HCT116 (cell line): Measurements from ENCODE around the gene TNNC1. TPM values are rescaled to one million over a fixed set of nuclear protein-coding genes. Genes with fewer than 3 reads are reported as not detected.

Experiments used
- ATAC-seq: fragments of 200-7000 bp; cut with Tn5 transposase; 2 replicates; pipeline ENCODE4 v1.9.1; 2020; ENCODE audit warnings: mild to moderate bottlenecking, moderate library complexity
- BruUV-seq: library from RNA; stranded (reverse); fragments of 400-500 nt; replicated peaks from 2 replicates; lab custom pipeline; 2021; lab: Mats Ljungman, UMichigan
- CTCF ChIA-PET: fragments of 300-600 bp; sonication (Branson Sonifier 250); formaldehyde crosslinking; loops from one replicate; lab custom pipeline; 2021; ENCODE audit warnings: antibody characterized with exemption; lab: Charles Lee
- POLR2A ChIA-PET: fragments of 300-600, 350-600 bp; sonication (Branson Sonifier 250); formaldehyde crosslinking; loops from one replicate; lab custom pipeline; 2021; ENCODE audit warnings: antibody characterized with exemption; lab: Charles Lee
- RAD21 ChIA-PET, 2 experiments: fragments of 300-600 bp; sonication (Branson Sonifier 250); formaldehyde crosslinking; loops; one replicate each; lab custom pipeline; 2023; ENCODE audit warnings: low total read pairs in 2 of 2; ENCODE audit not compliant: uncharacterized antibody in 2 of 2, unreplicated experiment in 2 of 2, low non-redundant PET in 1 of 2; lab: Charles Lee
- DNase-seq: peaks from one replicate; pipeline ENCODE4 v3.0.0-alpha.2; 2010; ENCODE audit warnings: low read depth, low spot score
- H2AFZ ChIP-seq: fragments of 200-600 bp; shearing (Covaris generic), sonication (generic); 2 replicates; pipeline ENCODE4 v1.6.1; 2017; ENCODE audit warnings: low read depth, mixed run types, mixed read lengths, antibody characterized with exemption, low read length; ENCODE audit not compliant: poor library complexity, severe bottlenecking
- H3K27ac ChIP-seq: 2 replicates; pipeline ENCODE4 v1.5.1; 2012; ENCODE audit warnings: low read depth, low read length
- H3K27me3 ChIP-seq: fragments of 200-600 bp; sonication (generic); 2 replicates; pipeline ENCODE4 v1.6.1; 2016; ENCODE audit warnings: mixed run types, low read length, mixed read lengths; ENCODE audit not compliant: insufficient read depth
- H3K36me3 ChIP-seq, 2 experiments: fragments of 200-500 bp in 1 of 2; fragments of 200-600 bp in 1 of 2; sonication (Bioruptor generic) in 1 of 2; sonication (generic) in 1 of 2; 2 replicates each; pipeline versions ENCODE4 v1.5.1 to v1.6.1; 2014 to 2016; ENCODE audit warnings: low read length in 2 of 2, inconsistent platforms in 1 of 2, mixed read lengths in 1 of 2, mixed run types in 1 of 2; ENCODE audit not compliant: insufficient read depth in 2 of 2, control insufficient read depth in 1 of 2
- H3K4me1 ChIP-seq, 2 experiments: fragments of 200-600 bp in 1 of 2; sonication (generic) in 1 of 2; 2 replicates each; pipeline versions ENCODE4 v1.5.1 to v1.6.1; 2012 to 2017; ENCODE audit warnings: low read length in 2 of 2, inconsistent platforms in 1 of 2, mild to moderate bottlenecking in 1 of 2, mixed read lengths in 1 of 2, mixed run types in 1 of 2, moderate library complexity in 1 of 2; ENCODE audit not compliant: insufficient read depth in 2 of 2, control insufficient read depth in 1 of 2
- H3K4me2 ChIP-seq: fragments of 200-600 bp; sonication (generic); 2 replicates; pipeline ENCODE4 v1.6.1; 2017; ENCODE audit warnings: mixed run types, low read length, mixed read lengths
- H3K4me3 ChIP-seq, 2 experiments: fragments of 200-600 bp in 1 of 2; sonication (generic) in 1 of 2; replicated peaks in 1 of 2; 2 replicates each; pipeline ENCODE4 v1.5.1; 2011 to 2016; ENCODE audit warnings: low read length in 2 of 2, control low read depth in 1 of 2, low read depth in 1 of 2, mild to moderate bottlenecking in 1 of 2, mixed read lengths in 1 of 2, mixed run types in 1 of 2
- H3K79me2 ChIP-seq: fragments of 200-600 bp; sonication (generic); 2 replicates; pipeline ENCODE4 v1.6.1; 2017; ENCODE audit warnings: mild to moderate bottlenecking, mixed run types, low read length, moderate library complexity, mixed read lengths; ENCODE audit not compliant: insufficient read depth
- H3K9ac ChIP-seq: fragments of 200-600 bp; sonication (generic); 2 replicates; pipeline ENCODE4 v1.6.1; 2016; ENCODE audit warnings: low read length, mixed read lengths
- H3K9me2 ChIP-seq: fragments of 200-600 bp; sonication (generic), shearing (Covaris generic); 2 replicates; pipeline ENCODE4 v1.6.1; 2017; ENCODE audit warnings: mixed run types, mild to moderate bottlenecking, moderate library complexity; ENCODE audit not compliant: insufficient read depth
- H3K9me3 ChIP-seq, 2 experiments: fragments of 200-500 bp in 1 of 2; fragments of 200-600 bp in 1 of 2; sonication (Bioruptor generic) in 1 of 2; sonication (generic) in 1 of 2; 2 replicates each; pipeline ENCODE4 v1.6.1; 2014 to 2017; ENCODE audit warnings: low read length in 2 of 2, mixed read lengths in 2 of 2, inconsistent platforms in 1 of 2, low read depth in 1 of 2, mild to moderate bottlenecking in 1 of 2, mixed run types in 1 of 2, moderate library complexity in 1 of 2; ENCODE audit not compliant: control insufficient read depth in 1 of 2, insufficient read depth in 1 of 2
- H4K20me1 ChIP-seq: fragments of 200-600 bp; sonication (generic), shearing (Covaris generic); 2 replicates; pipeline ENCODE4 v1.6.1; 2017; ENCODE audit warnings: mixed run types, mild to moderate bottlenecking, moderate library complexity; ENCODE audit not compliant: insufficient read depth
- EGR1 ChIP-seq: IDR thresholded peaks from 2 replicates; pipeline ENCODE4 v1.6.1; 2012; ENCODE audit warnings: low read depth
- EZH2 ChIP-seq: fragments of 200-600 bp; sonication (generic); IDR thresholded peaks from 2 replicates; pipeline ENCODE4 v1.6.1; 2017; ENCODE audit warnings: antibody characterized with exemption, mixed run types
- EZH2phosphoT487 ChIP-seq: fragments of 200-600 bp; IDR thresholded peaks from 2 replicates; pipeline ENCODE4 v1.6.1; 2018; ENCODE audit warnings: antibody characterized with exemption, borderline replicate concordance
- JUND ChIP-seq: IDR thresholded peaks from 2 replicates; pipeline ENCODE4 v1.6.1; 2012
- POLR2AphosphoS5 ChIP-seq: IDR thresholded peaks from 2 replicates; pipeline ENCODE4 v1.6.1; 2011; ENCODE audit warnings: mild to moderate bottlenecking, low read depth, low read length, moderate library complexity
- SP1 ChIP-seq: IDR thresholded peaks from 2 replicates; pipeline ENCODE4 v1.6.1; 2012; ENCODE audit warnings: low read depth
- intact Hi-C: fragments of 100-400 bp; cut with micrococcal nuclease; formaldehyde crosslinking; loops from 2 replicates; pipeline ENCODE4 v1.10.0; 2022
- total RNA-seq: library from RNA; stranded (reverse); gene quantifications from one replicate; pipeline ENCODE4 v1.2.1, GENCODE V29; 2021; ENCODE audit not compliant: unreplicated experiment
- TF ChIP-seq, protein P1 (sequence below): IDR thresholded peaks from 2 replicates; pipeline ENCODE4 v1.6.1; 2012; ENCODE audit warnings: low read depth
- TF ChIP-seq, protein P2 (sequence below): IDR thresholded peaks from 2 replicates; pipeline ENCODE4 v1.6.1; 2012

TNNC1 gene
- total RNA-seq, 1 experiment from 2014 or later: 2.2 TPM

DNA sequence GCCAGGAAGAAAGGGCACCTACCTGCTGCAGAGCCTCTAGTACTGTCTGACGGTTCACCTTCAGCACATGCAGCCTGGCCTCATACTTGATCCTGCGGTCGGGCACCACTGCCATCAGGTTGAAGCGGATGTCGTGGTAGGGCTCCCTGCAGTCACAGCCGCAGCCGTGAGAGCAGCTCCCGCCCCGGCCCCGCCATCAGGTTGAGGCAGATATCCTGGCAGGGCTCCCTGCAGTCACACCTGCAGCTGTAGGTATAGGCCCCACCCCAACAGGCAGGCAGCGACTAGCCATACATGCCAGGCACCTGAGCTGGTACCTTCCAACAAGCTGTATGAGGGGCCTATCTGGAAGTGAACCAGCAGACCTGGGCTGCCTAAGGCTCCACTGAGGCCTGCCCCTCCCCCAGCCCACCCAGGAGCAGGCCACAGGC lies 47.6 kb downstream of the TNNC1 start:
- ATAC-seq (no peak), DNase-seq (no peak)
- Histone ChIP-seq H3K9me2 (no peaks in the 10 kb centered on the region), H3K4me3 (no peak overlapping the region), H4K20me1 (no peaks in the 10 kb centered on the region), H2AFZ (no peak overlapping the region), H3K9ac (no peak overlapping the region), H3K9me3 (no peaks in the 10 kb centered on the region), H3K4me2 (no peak overlapping the region), H3K79me2 (peaks cover 26% of the 10 kb centered on the region), H3K4me1 (peaks cover 9 to 15% of the 10 kb centered on the region in 2 experiments; a peak in 3 of 4 replicates), H3K27ac (no peak overlapping the region), H3K27me3 (no peaks in the 10 kb centered on the region), H3K36me3 (peaks cover 31 to 70% of the 10 kb centered on the region in 2 experiments)
- TF ChIP-seq EGR1 (no peak), JUND (no peak), EZH2 (no peak), POLR2AphosphoS5 (no peak), SP1 (no peak), EZH2phosphoT487 (no peak)
- TF ChIP-seq, protein P1, sequence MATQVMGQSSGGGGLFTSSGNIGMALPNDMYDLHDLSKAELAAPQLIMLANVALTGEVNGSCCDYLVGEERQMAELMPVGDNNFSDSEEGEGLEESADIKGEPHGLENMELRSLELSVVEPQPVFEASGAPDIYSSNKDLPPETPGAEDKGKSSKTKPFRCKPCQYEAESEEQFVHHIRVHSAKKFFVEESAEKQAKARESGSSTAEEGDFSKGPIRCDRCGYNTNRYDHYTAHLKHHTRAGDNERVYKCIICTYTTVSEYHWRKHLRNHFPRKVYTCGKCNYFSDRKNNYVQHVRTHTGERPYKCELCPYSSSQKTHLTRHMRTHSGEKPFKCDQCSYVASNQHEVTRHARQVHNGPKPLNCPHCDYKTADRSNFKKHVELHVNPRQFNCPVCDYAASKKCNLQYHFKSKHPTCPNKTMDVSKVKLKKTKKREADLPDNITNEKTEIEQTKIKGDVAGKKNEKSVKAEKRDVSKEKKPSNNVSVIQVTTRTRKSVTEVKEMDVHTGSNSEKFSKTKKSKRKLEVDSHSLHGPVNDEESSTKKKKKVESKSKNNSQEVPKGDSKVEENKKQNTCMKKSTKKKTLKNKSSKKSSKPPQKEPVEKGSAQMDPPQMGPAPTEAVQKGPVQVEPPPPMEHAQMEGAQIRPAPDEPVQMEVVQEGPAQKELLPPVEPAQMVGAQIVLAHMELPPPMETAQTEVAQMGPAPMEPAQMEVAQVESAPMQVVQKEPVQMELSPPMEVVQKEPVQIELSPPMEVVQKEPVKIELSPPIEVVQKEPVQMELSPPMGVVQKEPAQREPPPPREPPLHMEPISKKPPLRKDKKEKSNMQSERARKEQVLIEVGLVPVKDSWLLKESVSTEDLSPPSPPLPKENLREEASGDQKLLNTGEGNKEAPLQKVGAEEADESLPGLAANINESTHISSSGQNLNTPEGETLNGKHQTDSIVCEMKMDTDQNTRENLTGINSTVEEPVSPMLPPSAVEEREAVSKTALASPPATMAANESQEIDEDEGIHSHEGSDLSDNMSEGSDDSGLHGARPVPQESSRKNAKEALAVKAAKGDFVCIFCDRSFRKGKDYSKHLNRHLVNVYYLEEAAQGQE: no peak
- TF ChIP-seq, protein P2, sequence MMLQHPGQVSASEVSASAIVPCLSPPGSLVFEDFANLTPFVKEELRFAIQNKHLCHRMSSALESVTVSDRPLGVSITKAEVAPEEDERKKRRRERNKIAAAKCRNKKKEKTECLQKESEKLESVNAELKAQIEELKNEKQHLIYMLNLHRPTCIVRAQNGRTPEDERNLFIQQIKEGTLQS: no peak
- ChIA-PET POLR2A (interaction anchor here (0.7 kb wide), 1 partner anchor 133 kb away, joined by 3 read pairs; no protein-coding TSS in a partner anchor), CTCF (no interaction called here), RAD21 (interaction anchor here in 1 of 2 experiments (0.7 kb wide), 1 partner anchor 238 kb away, joined by 3 read pairs; no protein-coding TSS in a partner anchor)
- no TSS peak for BruUV-seq
- intact Hi-C loops: no loop called here
